Keratinocyte (primary cell): ENCODE results near the gene OVAAL. TPM values are rescaled to one million over a fixed set of nuclear protein-coding genes. Genes with fewer than 3 reads are reported as not detected.

Experiments used
- DNase-seq: peaks from one replicate; pipeline ENCODE4 v3.0.0-alpha.2; 2011; ENCODE audit warnings: low read depth, missing footprints, low spot score
- FAIRE-seq: peaks from 2 replicates; lab custom pipeline; 2011; peaks lifted over from hg19 to GRCh38; lab: Jason Lieb, UNC
- H2AFZ ChIP-seq: 2 replicates; pipeline ENCODE4 v1.6.0; 2012; ENCODE audit warnings: low read length, control low read depth, inconsistent platforms; ENCODE audit not compliant: control insufficient read depth
- H3K27ac ChIP-seq: 2 replicates; pipeline ENCODE4 v1.5.1; 2011; ENCODE audit warnings: low read length; ENCODE audit not compliant: control insufficient read depth, insufficient read depth
- H3K27me3 ChIP-seq: 3 replicates; pipeline ENCODE4 v1.6.0; 2011; ENCODE audit warnings: low read length; ENCODE audit not compliant: control insufficient read depth, insufficient read depth; ENCODE audit errors: extremely low read depth
- H3K36me3 ChIP-seq, 2 experiments: 2 replicates in 1 of 2; 3 replicates in 1 of 2; pipeline ENCODE4 v1.5.1; 2011; ENCODE audit warnings: low read length in 2 of 2, mild to moderate bottlenecking in 1 of 2; ENCODE audit not compliant: control insufficient read depth in 2 of 2, insufficient read depth in 2 of 2; ENCODE audit errors: extremely low read depth in 1 of 2
- H3K4me1 ChIP-seq: 3 replicates; pipeline ENCODE4 v1.5.1; 2011; ENCODE audit warnings: low read length; ENCODE audit not compliant: control insufficient read depth, insufficient read depth; ENCODE audit errors: extremely low read depth
- H3K4me2 ChIP-seq: 3 replicates; pipeline ENCODE4 v1.6.0; 2011; ENCODE audit warnings: low read depth, low read length; ENCODE audit not compliant: control insufficient read depth, insufficient read depth; ENCODE audit errors: extremely low read depth
- H3K4me3 ChIP-seq, 3 experiments: fragments of 200-600 bp in 1 of 3; sonication (generic) in 1 of 3; 2 replicates in 2 of 3; 3 replicates in 1 of 3; pipeline ENCODE4 v1.5.1; 2011 to 2016; ENCODE audit warnings: low read length in 3 of 3, mild to moderate bottlenecking in 3 of 3, control low read depth in 2 of 3, inconsistent platforms in 1 of 3, low read depth in 1 of 3, mixed read lengths in 1 of 3, mixed run types in 1 of 3, moderate library complexity in 1 of 3; ENCODE audit not compliant: control insufficient read depth in 2 of 3, insufficient read depth in 2 of 3; ENCODE audit errors: extremely low read depth in 1 of 3
- H3K79me2 ChIP-seq: 2 replicates; pipeline ENCODE4 v1.6.0; 2012; ENCODE audit warnings: low read length; ENCODE audit not compliant: control insufficient read depth, insufficient read depth
- H3K9ac ChIP-seq: 3 replicates; pipeline ENCODE4 v1.6.0; 2011; ENCODE audit warnings: low read length; ENCODE audit not compliant: control insufficient read depth, insufficient read depth; ENCODE audit errors: extremely low read depth
- H3K9me1 ChIP-seq: 3 replicates; pipeline ENCODE4 v1.6.0; 2011; ENCODE audit warnings: low read length; ENCODE audit not compliant: control insufficient read depth, insufficient read depth; ENCODE audit errors: extremely low read depth
- H3K9me3 ChIP-seq: 2 replicates; pipeline ENCODE4 v1.5.1; 2012; ENCODE audit warnings: low read depth, low read length; ENCODE audit not compliant: control insufficient read depth
- H4K20me1 ChIP-seq: 3 replicates; pipeline ENCODE4 v1.6.0; 2011; ENCODE audit warnings: low read length; ENCODE audit not compliant: control insufficient read depth, insufficient read depth; ENCODE audit errors: extremely low read depth
- CTCF ChIP-seq, 3 experiments: IDR thresholded peaks in 1 of 3; conservative IDR thresholded peaks in 1 of 3; optimal IDR thresholded peaks in 1 of 3; 2 replicates in 2 of 3; 3 replicates in 1 of 3; pipeline versions ENCODE3 to v1.5.1; 2011; ENCODE audit warnings: low read length in 3 of 3, mild to moderate bottlenecking in 3 of 3, moderate library complexity in 2 of 3, control low read depth in 1 of 3, inconsistent platforms in 1 of 3; ENCODE audit not compliant: insufficient read depth in 2 of 3; ENCODE audit errors: extremely low read depth in 1 of 3
- EZH2 ChIP-seq: IDR thresholded peaks from one replicate; pipeline ENCODE4 v1.6.1; 2012; ENCODE audit warnings: inconsistent platforms, mild to moderate bottlenecking, low read length, moderate library complexity
- dilution Hi-C: fragments of 300-500 bp; cut with MboI; formaldehyde crosslinking; loops from one replicate; pipeline ENCODE4 v1.7.0; 2020; ENCODE audit warnings: low sequenced_read_pairs; ENCODE audit not compliant: extremely low pct_ligation_motif_present
- polyA plus RNA-seq, 5 experiments: library from polyadenylated mRNA; depleted of rRNA in 3 of 5; stranded (reverse) in 3 of 5; stranded (forward) in 1 of 5; unstranded in 1 of 5; fragments of >200 nt; gene quantifications; 1 replicate in 1 of 5; 2 replicates in 3 of 5; 3 replicates in 1 of 5; pipeline versions ENCODE4 v1.2.1 to v1.2.3, GENCODE V29; 2011 to 2012; ENCODE audit warnings: missing spikeins in 2 of 5, low read depth in 1 of 5, low replicate concordance in 1 of 5

The OVAAL gene
- polyA plus RNA-seq, 1 donor (not counting 4 experiments of a cell fraction or from before 2014, with no cell fraction given), result not detected

DNA sequence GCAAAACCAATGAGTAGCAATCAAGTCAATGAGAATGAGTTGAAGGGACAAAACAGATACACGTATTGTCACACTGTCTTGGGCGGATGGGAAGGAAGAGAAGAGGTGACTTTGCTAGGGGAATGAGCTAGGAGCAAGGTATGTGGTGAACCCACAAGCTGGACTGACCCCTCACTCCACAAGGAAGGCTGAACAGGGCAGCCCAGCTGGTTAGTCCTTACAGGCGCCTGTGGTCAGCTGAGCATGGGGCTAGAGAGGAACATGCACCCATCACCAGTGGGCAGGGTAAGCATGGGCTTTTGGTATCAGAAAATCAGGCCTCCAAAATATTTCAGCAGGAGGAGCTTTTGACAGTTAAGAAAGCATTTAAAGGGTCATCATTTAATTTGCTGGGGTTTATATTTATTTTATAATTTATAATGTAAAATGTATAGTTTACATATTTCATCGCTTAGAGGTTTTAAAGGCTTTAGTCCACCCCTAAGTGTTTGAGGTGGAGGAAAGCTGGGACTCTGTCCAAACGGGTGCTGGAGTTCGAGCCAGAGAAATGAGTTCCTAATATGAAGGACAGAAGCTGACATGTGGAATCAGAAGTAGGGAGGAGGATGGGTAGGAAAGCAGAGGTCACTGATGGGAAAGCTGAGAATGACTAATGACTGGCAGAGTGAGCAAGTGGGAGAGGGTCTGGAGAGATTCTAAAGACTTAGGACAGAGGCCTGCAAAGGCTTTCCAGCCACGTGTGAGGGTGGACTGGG lies 34.4 kb upstream of the OVAAL start:
- Histone ChIP-seq H3K4me1 (peaks cover 20% of the 10 kb centered on the region), H3K27me3 (no peaks in the 10 kb centered on the region), H3K4me2 (no peak overlapping the region), H3K27ac (no peak overlapping the region), H3K4me3 (no peak overlapping the region), H2AFZ (no peak overlapping the region), H3K79me2 (no peaks in the 10 kb centered on the region), H3K9me1 (no peaks in the 10 kb centered on the region), H4K20me1 (no peaks in the 10 kb centered on the region), H3K9ac (no peak overlapping the region), H3K36me3 (no peaks in the 10 kb centered on the region), H3K9me3 (no peaks in the 10 kb centered on the region)
- DNase-seq (no peak), FAIRE-seq (no peak)
- no peak for TF ChIP-seq EZH2
- no peak for TF ChIP-seq CTCF (optimal IDR thresholded peaks at IDR 0.05 in 1 of 3, IDR thresholded peaks at IDR 0.05 in 1 of 3, conservative IDR thresholded peaks at IDR 0.05 in 1 of 3; ENCODE audit: extremely low read depth in 1 of 3, insufficient read depth in 2 of 3, low read length in 3 of 3)
- dilution Hi-C loops, result loop anchor here (25.0 kb wide), 1 partner anchor 338 kb away; no protein-coding TSS in a partner anchor

DNA sequence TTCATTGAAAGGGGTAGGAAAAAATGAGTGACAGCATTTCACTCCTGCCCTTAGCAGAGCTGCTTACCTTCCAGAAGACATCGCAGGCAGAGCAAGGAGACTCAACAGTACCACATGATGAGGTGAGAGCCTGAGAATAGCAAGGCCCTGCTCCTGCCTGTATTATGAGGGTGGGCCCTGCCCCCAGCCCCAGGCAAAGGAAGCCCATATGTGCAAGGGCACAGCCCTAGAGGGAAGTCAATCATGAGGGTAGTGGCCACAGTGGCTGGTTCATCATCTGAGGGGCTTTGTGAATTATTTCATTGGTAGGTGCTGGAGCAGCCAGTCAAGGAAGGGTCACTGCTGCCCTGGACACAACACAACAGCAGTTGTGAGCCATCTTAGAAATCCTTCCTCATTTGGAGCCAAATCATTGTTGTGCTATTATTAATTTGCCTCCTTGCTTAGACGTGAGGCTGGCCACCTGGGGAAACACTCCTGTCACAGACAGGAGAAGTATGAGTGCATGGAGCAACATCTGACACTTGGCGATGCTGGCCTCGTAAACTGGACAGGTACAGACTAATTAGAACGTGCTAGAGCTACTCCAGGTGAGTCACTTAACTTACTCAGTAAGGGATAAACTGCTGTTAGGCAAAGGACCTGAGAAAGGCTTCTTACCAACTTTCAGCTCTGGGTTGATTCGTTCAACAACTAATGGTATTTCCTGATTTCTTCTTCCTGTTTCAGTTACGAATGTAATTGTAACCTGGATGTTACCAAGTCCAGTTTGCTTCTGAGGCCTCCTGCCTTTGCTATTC lies 33.6 kb upstream of the OVAAL start:
- Histone ChIP-seq H3K4me1 (peaks cover 23% of the 10 kb centered on the region), H3K4me3 (no peak overlapping the region), H2AFZ (no peak overlapping the region), H3K79me2 (no peaks in the 10 kb centered on the region), H3K9me1 (no peaks in the 10 kb centered on the region), H3K27me3 (no peaks in the 10 kb centered on the region), H3K9me3 (no peaks in the 10 kb centered on the region), H4K20me1 (no peaks in the 10 kb centered on the region), H3K36me3 (no peaks in the 10 kb centered on the region), H3K9ac (no peak overlapping the region), H3K4me2 (no peak overlapping the region), H3K27ac (no peak overlapping the region)
- no peak for DNase-seq
- no peak for TF ChIP-seq CTCF (optimal IDR thresholded peaks at IDR 0.05 in 1 of 3, IDR thresholded peaks at IDR 0.05 in 1 of 3, conservative IDR thresholded peaks at IDR 0.05 in 1 of 3; ENCODE audit: extremely low read depth in 1 of 3, insufficient read depth in 2 of 3, low read length in 3 of 3)
- no peak for TF ChIP-seq EZH2
- dilution Hi-C loops, result loop anchor here (25.0 kb wide), 1 partner anchor 337 kb away; no protein-coding TSS in a partner anchor
- FAIRE-seq, result no peak
